DMS53 (cell line): ENCODE results near the gene USP12.

Source experiments
- DNase-seq: peaks from one replicate; lab custom pipeline; 2025; lab: John Stamatoyannopoulos, UW

USP12 gene

DNA sequence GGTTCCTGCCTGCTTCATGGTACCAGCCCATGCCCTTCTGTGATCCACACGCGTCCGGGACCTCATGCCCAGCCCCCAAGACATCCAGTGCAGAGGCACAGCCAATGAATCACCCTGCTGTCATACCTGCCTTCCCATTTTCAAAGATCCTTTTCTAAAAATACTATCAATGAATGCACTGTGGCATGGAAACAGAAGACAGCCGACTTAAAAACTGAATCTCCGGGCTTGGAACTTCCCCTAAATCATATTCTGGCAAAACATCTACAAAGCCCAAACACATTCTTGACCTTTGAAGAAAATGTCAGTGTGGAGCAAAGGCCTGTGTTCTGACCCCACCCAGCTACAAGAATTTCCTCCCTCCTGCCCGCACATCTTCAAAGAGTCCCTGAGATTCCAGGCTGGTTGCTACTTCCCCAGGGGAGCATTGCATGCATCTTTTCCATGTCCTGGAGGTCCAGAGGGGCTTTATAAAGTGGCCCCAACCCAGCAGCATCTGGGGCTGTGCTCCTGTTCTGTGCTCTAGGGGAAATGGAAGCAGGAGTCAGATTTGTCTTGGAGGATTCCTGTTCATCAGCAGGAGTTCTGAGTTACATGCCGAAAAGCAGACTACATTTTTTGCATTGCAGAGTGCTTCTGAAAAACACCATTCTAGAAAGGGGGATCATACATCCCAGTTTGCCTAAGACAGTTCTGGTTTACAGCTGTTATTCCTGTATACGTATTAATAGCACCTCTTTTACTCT is 135.2 kb downstream of the USP12 start:
- no peak for DNase-seq

DNA sequence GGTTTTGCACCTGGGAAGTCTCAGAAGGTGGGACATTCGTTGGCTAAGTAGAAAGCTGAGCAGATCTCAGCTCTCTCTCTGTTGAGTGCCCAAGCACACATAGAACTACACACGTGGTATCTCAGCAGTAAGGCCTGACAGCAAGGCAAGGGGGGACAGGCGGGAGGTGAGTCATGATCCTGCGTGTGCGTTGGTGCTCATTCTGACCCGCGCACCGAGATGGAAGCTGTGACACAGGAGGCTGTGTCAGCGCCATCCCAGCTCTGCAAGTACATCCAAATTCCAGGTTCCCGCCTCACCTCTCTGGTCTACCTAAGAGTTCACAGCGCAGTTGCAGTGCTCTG is 135.7 kb downstream of the USP12 start:
- peak; percentile 27 for DNase-seq

DNA sequence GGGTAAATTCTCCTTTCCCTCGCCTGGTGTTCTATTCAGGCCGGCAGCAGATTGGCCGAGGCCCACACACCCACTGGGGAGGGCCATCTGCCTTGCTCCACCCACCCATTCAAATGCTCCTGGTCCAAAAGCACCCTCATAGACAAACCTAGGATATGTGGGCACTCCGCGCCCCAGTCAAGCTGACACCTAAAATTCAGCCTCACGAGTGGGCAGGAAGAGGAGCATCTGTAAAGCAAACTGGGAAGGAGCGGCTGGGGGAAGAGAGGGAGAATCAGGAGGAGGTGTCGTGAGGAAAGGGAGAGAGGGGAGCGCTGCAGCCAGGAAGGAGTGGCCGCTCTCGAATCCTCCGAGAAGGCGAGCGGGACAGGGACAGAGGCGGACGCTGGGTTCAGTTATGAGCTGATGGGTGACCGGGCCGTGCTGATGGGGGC is 136.9 kb downstream of the USP12 start:
- no peak for DNase-seq

DNA sequence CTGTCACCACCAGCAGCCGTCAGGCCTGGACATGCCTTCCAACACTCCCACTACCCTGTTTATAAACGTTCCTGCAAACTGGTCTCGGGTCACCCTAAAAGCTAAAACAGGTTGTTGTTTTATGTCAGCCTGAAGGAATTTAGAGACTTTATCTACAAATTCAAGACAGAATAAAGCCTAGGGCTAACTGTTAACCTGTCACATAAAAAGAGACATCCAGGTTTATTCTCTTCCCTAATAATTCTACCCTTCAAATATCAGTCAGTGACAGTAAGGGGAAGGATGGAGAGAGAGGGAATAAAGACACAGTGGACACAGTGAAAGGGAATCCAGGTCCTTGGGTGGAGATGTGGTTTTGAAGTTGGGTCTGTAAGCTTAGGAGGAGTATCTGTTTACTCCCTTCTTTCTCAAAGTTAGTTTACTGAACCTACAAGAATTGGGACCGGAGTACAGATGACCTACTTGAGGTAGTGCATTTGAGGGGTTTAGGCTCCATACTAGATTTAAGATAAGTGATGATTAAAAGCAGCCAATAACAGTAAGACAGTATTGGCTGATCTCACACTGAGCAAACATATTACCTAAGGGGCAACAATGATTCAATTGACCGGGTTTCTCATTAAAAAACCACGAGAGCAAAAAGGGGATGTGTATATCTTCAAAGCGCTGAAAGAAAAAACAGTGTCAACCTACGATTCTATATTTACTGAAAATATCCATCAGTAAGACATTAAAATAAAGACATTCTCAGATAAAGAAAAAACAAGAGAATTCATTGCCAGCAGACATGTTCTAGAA is 142.7 kb downstream of the USP12 start:
- no peak for DNase-seq

DNA sequence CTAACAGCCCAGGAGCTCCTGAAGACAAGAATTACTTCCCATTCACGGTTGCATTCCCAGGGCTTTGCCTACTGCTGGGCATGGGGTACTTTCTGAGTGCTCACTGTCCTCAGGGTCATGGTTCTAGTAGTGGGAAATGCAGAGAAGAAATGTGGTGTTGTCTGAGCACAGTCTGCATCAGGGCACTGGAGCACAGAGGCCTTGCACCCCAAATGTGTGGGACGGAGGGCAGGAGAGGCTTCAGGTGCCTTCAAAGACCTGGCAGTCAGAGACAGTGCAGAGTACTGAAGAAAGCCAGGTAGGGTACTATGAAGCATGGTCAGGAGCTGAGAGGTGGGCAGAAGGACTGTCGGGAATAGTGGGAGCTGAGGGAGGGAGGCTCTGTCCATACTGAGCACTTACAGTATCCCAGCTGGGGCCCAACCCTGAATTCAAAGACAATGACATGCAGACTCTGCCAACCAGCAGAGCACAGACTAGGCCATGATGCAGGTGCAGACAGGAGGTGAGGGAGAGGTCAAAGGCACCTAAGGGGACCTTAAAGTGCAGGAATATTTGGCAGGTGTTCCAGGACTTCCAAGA is 144.4 kb downstream of the USP12 start:
- DNase-seq = no peak

DNA sequence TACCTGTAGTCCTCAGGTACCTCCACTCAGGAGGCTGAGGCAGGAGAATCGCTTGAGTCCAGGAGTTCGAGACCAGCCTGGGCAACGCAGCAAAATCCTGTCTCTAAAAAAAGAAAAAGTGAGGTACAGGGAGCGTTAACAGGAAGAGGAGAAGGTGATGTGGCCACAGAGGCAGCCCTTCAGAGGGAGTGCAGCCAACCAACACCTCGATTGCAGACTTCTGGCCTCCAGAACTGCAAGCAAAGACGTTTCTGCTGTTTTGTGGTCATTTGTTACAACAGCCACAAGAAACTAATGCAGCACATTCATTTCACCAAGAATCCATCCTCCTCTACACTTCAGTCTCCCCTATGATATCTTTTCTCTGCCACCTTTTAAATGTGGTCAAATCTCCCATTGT is 145.2 kb downstream of the USP12 start:
- no peak for DNase-seq

DNA sequence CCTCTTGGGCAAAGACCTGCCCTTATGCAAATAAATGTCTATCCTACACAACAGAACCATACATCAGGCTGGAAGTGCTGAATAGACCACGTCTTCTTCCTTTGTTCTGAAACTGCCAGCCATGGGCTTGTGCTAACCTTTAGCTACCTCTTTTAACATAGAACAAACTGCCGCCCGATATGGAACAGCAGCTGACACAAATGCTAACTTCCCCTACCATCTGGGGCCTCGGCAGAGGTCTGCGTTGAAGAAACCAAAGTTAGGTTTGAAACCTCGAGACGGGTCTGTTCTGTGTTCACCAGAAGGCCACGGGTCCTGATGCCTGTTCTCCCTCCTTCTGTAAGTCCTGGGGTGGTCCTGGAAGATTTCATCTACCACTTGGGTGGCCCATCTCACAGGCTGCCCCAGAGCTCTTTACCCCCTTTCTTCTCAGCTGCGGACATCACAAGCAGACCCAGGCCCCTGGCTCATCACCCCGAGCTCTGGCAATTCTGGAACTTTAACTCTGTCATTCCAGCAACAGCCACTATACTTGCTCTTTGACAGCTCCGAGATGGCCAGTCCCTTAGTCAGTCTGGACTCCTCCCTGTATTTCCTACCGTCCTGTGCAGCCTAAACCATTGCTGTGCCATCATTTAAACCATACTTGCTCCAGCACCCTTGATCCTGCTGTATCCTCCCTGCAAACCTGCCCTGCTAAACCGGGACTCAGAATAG is 146.7 kb downstream of the USP12 start:
- DNase-seq = no peak

DNA sequence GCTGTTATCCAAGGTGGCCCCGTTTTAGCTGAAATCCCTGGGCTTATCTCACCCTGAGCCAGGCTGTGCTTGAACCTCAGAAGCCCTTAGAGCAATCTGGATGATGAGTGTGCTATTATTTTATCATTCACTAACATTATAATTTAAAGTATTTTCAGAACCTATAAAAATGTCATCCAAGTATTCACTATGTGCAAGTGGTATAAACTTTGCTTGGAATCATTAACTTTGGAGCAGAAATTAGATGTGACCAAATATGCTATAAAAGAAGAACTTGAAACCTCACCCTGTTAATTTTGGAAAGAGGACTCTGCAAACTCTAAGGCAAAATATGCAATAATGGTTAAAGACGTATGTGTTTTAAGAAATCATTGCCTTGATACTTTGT is 147.5 kb downstream of the USP12 start:
- DNase-seq = no peak

DNA sequence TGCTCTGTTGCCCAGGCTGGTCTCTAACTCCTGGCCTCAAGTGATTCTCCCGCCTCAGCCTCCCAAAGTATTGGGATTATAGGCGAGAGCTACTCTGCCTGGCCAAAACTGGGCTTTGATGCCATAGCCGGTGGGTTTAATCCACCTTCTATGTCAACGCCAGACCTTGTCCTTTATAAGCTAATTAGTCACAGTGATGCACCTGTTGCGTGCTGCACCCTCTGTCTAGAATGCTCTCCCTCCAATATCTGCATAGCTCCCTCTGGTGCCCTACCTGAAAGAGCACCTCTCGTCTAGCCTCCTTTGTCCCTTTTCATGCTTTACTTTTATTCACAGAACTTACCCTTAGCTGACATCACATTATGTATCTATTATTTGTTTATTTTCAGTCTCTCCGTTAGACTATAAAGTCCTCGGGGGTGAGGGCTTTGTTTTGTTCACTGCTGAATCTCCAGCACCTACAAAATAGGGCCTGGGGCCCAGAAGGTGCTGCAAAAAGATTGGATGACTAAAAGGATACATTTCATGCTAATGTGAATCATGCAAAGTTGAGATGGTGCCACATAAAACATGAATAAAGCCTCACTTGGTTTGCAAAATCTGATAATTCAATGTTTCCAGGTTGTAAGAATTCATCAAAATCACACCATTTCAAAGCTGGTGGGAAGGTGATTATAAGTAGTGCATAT is 148.1 kb downstream of the USP12 start:
- no peak for DNase-seq

DNA sequence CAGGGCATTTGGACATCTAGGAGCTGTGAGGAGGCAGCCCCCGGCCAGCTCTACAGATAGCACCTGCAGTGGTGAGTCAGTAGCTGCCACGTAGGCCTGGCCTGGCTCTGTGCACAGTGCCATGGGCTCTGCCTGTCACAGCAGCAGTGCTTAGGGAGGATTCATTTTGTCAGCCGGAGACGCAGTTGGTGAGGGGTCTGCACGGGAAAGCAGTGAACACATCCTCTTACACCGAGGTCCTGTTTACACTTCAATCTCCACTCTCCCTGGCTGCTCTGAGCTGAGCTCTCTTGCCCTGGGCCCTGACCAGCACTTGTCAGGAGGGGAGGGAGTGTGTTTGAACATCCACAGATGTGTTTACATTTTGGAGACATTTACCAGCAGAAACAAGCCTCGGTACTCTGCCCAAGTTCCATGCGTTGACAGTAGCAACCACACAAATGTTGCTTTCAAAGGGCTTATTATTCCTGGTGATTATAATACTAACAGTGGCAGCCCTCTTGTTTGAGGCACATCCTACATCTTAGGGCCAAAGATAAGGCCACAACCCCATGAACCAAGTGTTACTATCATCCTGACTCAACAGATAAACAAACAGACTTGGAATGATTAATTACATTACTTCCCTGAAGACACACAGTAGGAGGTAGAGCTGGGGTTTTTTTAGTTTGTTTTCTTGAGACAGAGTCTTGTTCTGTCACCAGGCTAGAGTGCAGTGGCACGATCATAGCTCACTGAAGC is 148.9 kb downstream of the USP12 start:
- DNase-seq = peak; percentile 94

DNA sequence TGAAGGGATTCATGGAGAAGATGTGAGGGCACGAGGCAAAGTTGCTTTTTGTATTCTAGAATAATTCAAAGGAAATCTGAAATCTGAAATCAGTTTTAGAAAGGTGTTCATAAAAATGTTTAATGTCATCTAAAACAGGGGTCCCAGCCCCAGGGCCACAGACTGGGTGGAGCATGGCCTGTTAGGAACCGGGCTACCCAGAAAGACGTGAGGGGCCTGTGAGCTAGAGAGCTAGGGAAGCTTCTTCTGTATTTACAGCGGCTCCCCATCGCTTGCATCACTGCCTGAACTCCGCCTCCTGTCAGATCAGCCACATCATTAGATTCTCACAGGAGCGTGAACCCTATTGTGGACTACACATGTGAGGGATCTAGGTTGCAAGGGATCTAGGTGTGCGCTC is 151.2 kb downstream of the USP12 start:
- DNase-seq = no peak

DNA sequence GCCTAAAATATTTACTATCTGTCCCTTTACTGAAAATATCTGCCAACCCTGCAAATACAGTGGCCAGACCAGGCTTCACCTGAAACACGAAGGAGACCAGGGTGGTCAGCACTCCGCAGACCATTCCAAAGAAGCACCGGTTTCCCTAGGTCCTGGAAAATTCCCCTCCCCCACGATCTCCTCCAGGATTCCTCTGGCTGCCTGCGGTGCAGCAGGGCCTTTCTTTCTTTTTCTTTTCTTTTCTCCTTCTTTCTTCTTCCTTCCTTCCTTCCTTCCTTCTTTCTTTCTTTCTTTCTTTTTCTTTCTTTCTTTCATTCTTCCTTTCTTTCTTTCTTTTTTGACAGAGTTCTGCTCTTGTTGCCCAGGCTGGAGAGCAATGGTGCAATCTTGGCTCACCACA is 152.7 kb downstream of the USP12 start:
- no peak for DNase-seq

DNA sequence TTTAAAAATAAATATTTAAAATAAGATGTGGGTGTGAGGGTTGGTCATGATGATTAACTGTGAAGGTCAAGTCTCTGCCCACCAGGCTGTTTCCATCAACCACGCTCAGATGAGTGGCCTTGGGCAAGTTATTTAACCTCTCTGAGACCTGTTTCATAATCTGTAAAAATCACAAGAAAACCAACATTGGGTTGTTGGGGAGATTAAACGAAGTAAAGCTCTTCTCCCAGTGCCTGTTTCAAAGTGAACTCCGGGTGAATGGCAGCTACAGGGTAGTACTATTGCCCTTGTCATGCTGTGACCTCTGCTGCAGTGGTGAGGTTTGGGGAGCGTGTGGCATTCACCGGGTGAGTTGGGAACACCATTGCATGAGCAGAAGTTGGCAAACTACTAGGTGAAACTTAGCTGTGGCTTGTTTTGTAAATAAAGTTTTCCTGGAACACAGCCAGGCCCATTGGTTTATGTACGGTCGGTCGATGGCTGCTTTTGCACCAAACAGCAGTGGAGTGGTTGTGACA is 153.2 kb downstream of the USP12 start:
- no peak for DNase-seq

DNA sequence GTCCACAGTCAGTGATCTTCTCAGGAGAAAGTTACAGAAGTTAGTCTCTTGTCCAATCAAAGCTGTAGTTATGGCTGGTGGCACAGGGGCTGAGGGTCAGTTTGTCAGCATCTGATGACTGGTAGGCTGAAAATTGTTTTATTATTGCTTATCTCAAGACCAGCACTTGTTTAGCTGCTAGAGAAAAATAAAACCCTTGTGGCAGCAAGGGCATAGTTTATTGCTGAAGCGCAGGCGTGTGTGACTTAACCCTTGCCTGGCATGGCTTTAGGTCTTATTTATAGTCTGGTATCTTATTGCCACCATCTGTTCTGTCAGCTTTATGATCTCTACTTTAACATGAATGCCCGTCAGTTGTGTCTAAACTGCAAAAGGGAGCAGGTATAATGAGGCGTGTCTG is 154.7 kb downstream of the USP12 start:
- DNase-seq = no peak
